Gastrocnemius medialis (tissue), 4 donors: ENCODE results near the gene SOCS2.

ENCODE experiments used
- POLR2A ChIP-seq, 2 donors: fragments of 450-650 bp; IDR thresholded peaks; one replicate each; pipeline ENCODE4 v1.6.1; 2017; ENCODE audit warnings: antibody characterized with exemption in 2 of 2, mild to moderate bottlenecking in 2 of 2, moderate library complexity in 2 of 2
- TF ChIP-seq, protein P1 (sequence below), 5 experiments: fragments of 450-650 bp in 3 of 5; fragments of 200-600 bp in 2 of 5; sonication (generic) in 2 of 5; IDR thresholded peaks in 4 of 5; conservative IDR thresholded peaks in 1 of 5; 1 replicate in 4 of 5; 2 replicates in 1 of 5; pipeline ENCODE4 v1.5.1; 2016 to 2019; ENCODE audit warnings: antibody characterized with exemption in 5 of 5, mild to moderate bottlenecking in 3 of 5, moderate library complexity in 3 of 5

DNA sequence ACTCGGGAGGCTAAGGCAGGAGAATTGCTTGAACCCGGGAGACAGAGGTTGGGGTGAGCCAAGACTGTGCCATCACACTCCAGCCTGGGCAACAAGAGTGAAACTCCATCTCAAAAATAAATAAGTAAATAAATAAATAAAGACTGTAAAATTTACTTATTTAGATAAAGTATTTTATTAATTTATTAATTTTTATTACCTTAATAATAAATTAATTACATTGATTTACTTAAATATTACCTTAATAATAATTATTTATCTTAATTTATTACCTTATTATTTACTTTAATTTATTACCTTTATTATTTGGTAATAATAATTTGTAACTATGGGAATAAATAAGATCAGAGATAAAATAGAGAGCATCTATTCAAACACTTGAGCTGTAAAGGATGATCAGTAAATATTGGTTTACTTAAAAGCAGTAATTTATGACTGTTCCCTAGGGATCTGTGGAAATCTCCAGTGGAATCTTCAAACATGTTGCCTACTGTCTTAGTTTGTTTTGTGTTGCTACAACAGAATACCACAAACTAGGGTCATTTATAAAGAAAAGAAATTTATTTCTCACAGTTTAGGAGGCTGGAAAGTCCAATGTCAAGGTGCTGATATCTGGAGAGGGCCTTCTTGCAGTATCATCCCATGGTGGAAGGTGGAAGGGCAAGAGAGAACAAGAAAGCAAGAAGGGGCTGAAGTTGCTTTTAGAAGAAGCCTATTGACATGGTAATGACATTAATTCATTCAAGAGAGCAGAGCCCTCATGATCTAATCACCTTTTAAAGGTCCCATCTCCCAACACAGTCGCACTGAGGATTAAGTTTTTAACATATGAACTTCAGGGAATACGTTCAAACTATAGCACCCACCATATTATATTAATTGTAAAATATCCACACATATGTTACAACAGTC lies 37.1 kb downstream of the SOCS2 start:
- TF ChIP-seq, protein P1, sequence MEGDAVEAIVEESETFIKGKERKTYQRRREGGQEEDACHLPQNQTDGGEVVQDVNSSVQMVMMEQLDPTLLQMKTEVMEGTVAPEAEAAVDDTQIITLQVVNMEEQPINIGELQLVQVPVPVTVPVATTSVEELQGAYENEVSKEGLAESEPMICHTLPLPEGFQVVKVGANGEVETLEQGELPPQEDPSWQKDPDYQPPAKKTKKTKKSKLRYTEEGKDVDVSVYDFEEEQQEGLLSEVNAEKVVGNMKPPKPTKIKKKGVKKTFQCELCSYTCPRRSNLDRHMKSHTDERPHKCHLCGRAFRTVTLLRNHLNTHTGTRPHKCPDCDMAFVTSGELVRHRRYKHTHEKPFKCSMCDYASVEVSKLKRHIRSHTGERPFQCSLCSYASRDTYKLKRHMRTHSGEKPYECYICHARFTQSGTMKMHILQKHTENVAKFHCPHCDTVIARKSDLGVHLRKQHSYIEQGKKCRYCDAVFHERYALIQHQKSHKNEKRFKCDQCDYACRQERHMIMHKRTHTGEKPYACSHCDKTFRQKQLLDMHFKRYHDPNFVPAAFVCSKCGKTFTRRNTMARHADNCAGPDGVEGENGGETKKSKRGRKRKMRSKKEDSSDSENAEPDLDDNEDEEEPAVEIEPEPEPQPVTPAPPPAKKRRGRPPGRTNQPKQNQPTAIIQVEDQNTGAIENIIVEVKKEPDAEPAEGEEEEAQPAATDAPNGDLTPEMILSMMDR (IDR thresholded peaks at IDR 0.05 in 4 of 5, conservative IDR thresholded peaks at IDR 0.05 in 1 of 5): no peak
- TF ChIP-seq POLR2A (IDR thresholded peaks at IDR 0.05): no peak
